Measurements from ENCODE around the gene TTI1. TPM values are rescaled to one million over a fixed set of nuclear protein-coding genes. Genes with fewer than 3 reads are reported as not detected.

Gene TTI1
- total and polyA plus RNA-seq, 2 of the 13 experiments (the other 11 are each of a cell fraction or from before 2014, with no cell fraction given), result 22.9 to 39.8 TPM

DNA sequence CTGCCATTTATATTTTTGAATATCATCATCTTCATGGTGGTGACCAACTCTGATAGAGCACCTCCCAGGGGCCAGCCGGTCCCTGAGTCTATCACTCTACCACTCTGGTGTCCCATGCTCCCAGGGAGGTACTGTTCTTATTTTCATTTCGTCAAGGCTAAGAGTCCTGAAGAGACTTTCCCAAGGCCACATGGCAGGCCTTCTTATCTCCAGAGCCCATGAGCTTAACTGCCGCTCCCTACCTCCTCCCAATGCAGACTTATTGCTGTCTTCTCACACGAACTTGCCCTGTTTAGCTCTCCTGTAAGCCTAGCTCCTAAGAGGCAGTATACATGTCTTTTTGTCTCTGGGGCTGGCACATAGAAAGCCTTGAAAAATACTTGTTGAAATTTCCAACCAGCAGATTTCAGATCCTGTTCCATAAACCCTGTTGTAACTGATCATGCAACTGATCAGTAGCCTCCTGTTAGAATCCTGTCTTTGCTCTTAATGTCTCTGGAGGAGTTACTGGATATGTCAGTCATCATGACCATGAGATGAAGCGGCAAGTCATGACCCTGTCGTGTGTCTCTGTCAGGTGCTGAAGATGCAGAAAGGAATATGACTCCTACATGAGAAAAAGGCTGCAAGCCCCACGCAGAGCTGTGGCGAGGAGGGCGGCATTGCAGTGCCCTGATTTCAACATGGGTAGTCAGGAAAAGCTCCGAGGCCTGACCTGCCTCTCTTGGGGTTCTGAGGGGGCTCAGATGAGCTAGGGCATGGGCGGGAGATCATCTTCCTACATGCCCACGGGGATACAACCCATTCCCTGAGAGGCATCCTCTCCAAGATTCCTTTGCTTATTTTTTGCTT is 60.0 kb downstream of the TTI1 start:
- POLR2A ChIA-PET, result no interaction called here
- H3K9ac ChIP-seq (ENCODE audit: insufficient read depth, low read depth, low read length), result no peak overlapping the region
- TF ChIP-seq SMAD3 (CRISPR knock-in tag; IDR thresholded peaks at IDR 0.05) (no peak), RBAK (CRISPR knock-in tag; IDR thresholded peaks at IDR 0.05) (no peak), PCBP2 (optimal IDR thresholded peaks at IDR 0.05; ENCODE audit: low read depth, low read length, poor library complexity, severe bottlenecking) (no peak), NR1H2 (CRISPR knock-in tag; IDR thresholded peaks at IDR 0.05; ENCODE audit: borderline replicate concordance, low read depth) (no peak), CBX2 (IDR thresholded peaks at IDR 0.05; ENCODE audit: low read depth, low read length) (no peak), CBX2 (CRISPR knock-in tag; IDR thresholded peaks at IDR 0.05; ENCODE audit: low read depth) (no peak)
- TF ChIP-seq, protein P1, sequence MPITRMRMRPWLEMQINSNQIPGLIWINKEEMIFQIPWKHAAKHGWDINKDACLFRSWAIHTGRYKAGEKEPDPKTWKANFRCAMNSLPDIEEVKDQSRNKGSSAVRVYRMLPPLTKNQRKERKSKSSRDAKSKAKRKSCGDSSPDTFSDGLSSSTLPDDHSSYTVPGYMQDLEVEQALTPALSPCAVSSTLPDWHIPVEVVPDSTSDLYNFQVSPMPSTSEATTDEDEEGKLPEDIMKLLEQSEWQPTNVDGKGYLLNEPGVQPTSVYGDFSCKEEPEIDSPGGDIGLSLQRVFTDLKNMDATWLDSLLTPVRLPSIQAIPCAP (CRISPR knock-in tag; IDR thresholded peaks at IDR 0.05; ENCODE audit: low read depth), result no peak
- H3K27me3 ChIP-seq (ENCODE audit: control insufficient read depth in 1 of 2, insufficient read depth in 2 of 2, low read length in 2 of 2), result no peaks in the 10 kb centered on the region
- H3K36me3 ChIP-seq (replicated peaks in 1 of 2; ENCODE audit: control insufficient read depth in 1 of 2, insufficient read depth in 2 of 2, low read length in 2 of 2), result no peaks in the 10 kb centered on the region
- FAIRE-seq, result no peak
- H3K9me3 ChIP-seq (ENCODE audit: low read length), result no peaks in the 10 kb centered on the region
- CTCF ChIA-PET (ENCODE audit: low intra/inter-chr PET ratio, low total read pairs), result no interaction called here
- no peak for ATAC-seq
- in situ Hi-C loops (cut with HindIII; ENCODE audit: extremely low pct_ligation_motif_present, low pct_unique_long_range_greater_than_20kb) (no loop called here), intact Hi-C loops (cut with micrococcal nuclease; ENCODE audit: unreplicated experiment) (no loop called here)
- H3K4me2 ChIP-seq (ENCODE audit: low read depth, low read length), result no peak overlapping the region
- no peak overlapping the region for H3K27ac ChIP-seq (ENCODE audit: extremely low read length, insufficient read depth, low read length)
- no peak overlapping the region for H2AFZ ChIP-seq (ENCODE audit: low read length)
- no peaks in the 10 kb centered on the region for H3K79me2 ChIP-seq (ENCODE audit: insufficient read depth, low read length)
- DNase-seq (ENCODE audit: low spot score), result no peak
- H3K4me1 ChIP-seq (ENCODE audit: insufficient read depth, low read length), result no peaks in the 10 kb centered on the region
- H4K20me1 ChIP-seq (ENCODE audit: insufficient read depth, low read length), result no peaks in the 10 kb centered on the region
- no TSS peak for BruUV-seq (replicated peaks)
- WGBS (ENCODE audit: low lambda C conversion rate), result 83% methylated on average over 12 of the region's 12 CpGs
- H3K4me3 ChIP-seq (replicated peaks in 1 of 3; ENCODE audit: insufficient read depth in 1 of 3, low read depth in 2 of 3, low read length in 3 of 3), result no peak overlapping the region

All from HepG2 (cell line).